GM21619 (cell line): Measurements from ENCODE around the gene CMIP.

Experiments
- ATAC-seq: cut with Tn5 transposase; IDR thresholded peaks from one replicate; pipeline ENCODE4 v1.9.1; 2021; ENCODE audit not compliant: unreplicated experiment

The CMIP gene

DNA sequence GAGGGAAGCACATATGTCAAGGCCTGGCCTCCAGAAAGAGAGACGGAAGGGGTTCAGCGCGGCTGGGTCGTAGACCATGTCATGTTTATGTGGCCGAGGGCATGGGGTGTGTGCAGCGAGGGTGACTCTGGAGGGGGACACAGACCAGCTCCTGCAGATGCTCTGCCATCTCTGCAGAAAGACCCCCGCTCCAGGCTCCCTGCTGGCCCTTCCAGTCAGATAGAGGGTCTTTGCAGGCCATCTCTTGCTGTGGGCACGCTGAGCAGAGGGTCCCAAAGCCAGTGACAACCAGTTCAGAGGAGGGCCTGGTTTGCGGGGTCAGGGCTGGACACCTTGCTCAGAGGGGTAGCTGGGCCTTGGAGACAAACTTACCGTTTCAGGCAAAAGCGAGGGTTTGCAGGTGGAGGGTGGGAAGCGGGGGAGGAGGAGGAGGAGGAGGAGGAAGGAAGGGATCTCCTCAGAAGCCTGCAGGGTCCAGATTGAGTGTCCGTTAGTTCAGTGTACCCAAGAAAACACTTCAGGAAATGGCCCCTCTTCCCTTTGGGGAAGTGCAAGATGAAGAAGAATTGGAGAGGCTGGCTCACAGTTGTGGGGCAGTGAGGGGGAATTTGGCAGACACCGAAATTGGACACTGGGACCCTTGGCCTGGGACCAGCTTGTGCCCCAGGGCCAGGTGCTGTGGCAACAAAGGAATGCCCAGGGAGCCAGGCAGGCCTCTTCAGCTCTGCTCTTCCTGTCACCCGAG is 102.8 kb downstream of the CMIP start:
- ATAC-seq = no peak

DNA sequence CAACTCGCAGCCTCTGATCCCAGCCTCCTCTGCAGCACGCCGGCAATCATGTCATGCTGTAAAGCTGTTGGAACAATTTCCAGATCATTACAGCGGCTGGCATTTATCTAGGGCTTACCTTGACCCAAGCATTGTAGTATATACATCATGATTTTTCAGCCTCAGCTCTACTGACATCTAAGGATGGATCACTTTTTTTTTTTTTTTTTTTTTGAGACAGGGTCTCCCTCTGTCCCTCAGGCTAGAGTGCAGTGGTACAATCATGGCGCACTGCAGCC is 103.3 kb downstream of the CMIP start:
- no peak for ATAC-seq

DNA sequence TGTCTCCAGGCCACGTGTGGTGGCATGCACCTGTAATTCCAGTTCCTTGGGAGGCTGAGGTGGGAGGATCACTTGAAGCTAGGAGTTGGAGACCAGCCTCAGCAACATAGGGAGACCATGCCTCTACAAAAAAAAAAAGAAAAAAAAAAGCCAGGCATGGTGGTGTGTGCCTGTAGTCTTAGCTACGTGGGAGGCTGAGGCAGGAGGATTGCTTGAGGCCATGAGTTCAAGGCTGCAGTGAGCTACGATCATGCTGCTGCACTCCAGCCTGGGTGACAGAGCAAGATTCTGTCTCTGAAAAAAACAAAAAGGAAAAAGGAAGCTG is 103.9 kb downstream of the CMIP start:
- no peak for ATAC-seq

DNA sequence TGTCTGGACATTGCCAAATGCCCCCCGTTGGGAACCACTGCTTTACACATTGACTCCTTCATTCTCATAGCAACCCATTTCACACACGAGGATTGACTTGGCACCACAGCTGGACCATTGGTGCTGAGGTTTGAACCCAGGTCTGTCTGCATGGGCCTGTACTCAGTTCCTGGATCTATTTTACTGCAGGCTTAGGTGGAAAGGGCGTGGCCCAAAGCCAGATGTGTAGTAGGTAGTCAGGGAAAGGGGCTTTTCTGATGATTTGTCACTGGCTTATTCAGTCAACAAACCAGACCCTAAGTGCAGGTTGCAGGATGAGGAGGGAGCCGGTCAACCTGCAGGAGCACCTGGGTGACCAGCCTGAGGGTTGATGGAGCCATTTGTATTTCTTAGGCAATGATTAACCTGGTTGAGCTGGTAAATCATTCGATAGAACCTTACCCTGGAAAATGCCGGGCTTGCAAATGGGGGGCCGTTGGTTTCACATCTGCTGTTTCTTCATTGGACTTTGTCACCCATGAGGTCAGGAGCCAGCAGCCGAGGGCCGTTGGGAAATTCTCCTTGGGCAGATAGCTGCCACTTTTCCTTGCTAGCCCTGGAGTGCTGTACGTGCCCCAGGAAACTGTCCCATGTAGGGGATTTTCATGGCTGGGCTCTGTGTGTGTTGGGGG is 104.4 kb downstream of the CMIP start:
- ATAC-seq = no peak

DNA sequence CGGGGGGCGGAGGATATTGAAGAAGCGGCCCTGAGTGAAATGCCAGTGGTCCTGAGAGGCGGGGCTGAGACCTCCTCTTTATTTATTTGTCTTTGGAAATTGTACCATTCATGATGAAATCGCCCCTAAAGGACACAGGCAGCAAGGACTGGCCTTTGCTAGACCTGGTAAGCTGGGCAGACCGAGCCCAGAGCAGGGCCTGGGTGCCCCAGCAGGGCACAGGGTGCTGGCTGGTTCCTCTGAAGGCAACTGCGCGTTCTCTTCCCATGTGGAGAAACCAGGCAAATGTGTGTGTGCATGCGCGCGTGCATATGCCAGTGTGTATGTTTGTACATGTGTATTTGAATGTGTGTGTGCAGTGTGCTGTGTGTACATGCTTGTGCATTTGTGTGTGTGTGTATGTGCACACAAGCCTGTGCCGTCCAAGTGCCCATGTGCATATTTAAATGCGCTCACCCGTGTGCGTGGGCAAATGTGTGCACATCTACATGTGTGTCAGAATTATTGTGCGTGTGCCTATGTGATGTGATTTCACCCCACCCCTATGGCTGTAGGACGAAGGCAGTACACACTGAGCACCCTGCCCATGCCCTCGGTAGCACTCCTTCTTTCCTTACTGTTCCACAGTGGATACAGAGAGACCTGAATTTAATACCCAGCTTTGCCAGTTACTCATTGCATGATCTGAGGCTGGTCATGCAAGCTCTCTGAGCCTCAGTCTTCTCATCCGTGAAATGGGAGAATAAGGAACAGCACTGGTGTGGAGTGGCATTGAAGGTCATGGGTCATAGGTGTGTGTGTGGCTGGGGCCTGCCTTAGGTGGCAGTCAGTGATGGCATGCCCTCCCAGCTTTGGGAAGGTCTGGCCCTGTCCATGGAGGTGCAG is 105.2 kb downstream of the CMIP start:
- no peak for ATAC-seq

DNA sequence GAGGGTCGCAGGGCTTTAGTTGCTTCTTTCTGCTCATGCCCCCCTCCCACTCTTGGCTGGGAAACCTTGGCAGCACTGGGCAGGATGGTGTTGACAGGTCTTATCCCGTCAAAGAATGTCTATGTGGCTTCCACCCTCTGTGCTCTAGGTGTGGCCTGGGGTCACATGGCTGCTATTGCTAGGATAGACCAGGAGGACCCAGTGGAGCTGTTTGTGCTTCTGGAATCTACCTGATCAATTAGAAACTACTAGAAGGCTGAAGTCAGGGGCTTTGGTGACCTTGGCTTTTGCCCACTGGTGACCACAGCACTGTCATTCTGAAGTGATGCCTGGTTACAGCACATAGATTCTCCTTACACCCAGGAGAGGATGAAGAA is 105.8 kb downstream of the CMIP start:
- ATAC-seq = no peak

DNA sequence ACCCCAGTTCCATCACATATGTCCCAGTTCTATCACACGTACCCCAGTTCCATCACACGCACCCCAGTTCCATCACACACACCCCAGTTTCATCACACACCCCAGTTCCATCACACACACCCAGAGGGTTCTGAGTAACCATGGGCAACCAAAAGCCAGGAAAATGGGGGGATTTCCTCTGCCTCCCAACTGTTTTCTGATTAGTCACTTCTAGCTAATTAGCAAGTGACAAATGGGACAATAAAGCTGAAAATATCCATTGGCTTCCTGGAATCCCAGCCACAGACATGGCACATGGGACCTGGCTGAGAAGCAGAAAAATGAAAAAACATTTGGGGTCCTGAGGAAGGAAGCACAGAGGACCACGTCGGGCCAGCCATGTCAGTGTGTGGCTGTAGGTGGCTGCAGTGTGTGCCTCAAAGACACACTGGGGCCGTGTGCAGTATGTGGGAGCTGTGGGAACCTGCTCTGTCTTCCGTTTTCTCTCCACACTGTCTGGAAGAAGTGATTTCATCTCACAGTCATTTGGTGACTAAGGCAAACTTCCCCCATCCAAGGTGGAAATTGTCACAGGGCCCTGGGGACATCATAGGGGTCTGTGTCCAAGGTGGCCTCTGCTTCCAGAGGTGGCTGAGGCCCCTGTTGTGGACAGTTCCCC is 106.7 kb downstream of the CMIP start:
- no peak for ATAC-seq

DNA sequence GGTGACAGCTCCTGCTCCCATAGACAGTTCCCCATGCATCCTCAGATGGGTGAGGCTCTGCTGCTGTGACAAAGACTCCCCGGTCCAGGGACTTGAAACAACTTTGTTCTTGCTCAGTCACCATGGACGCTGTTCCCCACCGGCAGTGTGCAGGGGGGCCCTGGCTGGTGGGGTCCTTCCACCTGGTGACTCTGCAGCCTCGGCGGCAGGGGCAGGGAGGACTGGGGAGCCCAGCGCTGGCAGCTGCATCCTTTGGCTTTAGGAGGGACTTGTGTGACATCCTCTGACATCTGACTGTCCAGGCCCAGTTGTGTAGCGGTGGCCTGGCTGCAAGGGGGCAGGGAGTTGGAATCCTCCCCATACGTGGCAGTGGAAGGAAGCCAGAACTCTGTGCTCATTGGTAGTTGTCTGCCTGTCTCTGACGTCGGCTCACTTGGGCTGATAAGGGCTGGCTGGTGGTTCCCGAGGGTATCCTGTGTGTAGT is 107.3 kb downstream of the CMIP start:
- ATAC-seq = no peak

DNA sequence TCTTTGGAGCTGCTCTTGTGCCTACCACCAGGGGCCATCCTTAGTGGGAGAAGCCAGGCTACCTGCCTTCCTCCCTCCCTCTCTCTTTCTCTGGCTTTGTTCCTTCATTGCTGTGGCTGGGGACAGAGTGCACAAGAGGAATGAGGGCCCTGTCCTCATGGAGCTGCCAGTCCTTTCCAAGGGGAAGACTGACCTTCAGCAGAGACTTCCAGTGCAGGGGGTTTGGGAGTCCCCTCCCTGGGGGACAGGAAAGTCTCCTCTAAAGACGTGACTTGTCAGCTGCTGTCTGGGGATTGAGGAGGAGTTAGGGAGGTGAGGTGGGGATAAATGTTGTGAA is 108.1 kb downstream of the CMIP start:
- no peak for ATAC-seq

DNA sequence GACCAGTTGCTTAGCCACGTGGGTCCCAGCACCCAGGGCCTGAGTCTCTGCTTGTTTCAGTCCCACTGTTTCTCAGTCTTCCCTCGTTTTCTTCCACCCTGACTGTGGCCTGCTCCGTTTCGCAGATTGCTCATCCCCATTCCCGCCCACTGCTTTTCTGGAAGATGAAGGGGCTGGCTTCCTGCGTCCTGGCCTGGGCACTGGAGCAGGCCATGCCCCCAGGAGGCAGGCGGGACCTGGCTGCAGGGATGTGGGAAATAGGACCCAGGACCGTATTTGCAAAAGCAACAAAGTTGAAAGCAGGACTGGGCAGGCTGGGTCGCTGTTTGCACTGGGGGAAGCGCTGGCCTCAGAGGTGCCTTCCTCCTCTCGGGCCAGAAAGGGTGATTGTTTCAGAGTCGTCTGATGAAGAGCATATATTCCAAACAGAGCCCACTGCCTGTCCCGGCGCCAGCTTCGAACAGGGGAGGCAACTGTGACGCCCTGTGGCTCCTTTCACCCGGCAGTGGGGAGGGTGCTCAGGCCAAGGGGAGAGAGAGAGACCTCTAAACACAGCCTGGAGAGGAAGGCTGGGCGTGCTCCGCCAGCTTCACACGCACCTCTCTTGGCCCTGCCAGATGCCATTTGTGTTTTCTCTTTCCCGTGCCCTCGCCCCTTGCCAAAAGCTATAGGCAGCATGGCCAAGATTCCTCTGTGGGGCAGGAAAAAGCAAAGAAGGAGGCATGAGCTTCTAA is 108.6 kb downstream of the CMIP start:
- ATAC-seq = no peak

DNA sequence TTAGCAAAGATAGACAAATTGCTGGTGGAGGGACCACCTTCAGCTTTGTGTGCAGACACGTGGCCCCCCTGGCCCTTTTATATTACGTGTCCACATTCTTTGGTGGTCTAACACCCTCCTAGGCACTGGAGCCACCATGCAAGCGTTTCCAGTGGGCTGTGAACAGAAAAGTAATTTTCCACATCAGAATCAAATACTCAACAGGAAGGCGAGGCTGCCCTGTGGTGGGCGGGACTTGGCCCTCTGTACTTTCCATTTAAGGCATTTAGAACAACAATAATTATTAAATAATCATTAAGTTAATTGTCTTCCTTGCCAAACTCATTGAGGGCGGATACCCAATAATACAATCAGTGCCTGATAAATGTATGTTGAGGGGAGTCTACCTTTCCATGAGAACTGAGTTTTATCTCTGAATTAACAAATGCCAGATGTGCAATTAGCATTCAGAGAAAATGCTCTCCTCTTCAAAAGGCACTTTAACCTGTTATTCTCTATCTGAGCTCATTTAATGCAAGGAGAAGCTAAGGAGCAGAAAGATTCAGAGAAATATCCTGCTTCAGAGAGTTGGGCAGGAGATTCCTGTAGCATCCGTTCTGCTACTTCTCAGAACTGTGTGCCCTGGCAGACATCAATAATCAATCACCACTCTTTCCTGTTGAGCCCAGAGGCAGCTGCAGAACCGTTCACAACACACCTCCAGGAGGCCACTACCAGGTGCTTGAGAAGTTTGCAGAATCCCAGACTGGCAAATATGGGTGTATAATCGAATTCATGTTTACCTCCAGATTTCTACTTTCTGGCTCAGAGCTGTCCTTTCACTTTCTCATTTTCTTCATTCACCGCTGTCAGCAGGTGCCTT is 109.4 kb downstream of the CMIP start:
- no peak for ATAC-seq

DNA sequence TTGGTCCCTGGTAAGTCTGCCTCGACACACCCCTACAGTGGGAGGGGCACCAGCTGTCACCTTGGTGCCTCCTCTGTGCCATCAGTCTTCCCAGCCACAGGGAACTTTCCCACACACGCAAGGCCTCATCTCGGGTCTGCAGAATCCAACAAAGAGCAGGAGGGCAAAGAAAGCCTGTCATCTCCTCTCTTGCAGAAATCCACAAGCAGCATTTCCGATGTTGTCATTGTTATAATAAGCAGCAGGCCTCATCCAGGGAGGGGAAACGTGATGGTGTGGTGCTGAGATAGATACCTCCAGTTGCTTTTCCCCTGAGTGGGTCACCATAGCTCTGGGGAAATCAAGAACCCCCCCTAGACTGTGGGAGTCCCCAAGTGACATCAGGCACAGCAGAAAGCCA is 110.4 kb downstream of the CMIP start:
- ATAC-seq = no peak

DNA sequence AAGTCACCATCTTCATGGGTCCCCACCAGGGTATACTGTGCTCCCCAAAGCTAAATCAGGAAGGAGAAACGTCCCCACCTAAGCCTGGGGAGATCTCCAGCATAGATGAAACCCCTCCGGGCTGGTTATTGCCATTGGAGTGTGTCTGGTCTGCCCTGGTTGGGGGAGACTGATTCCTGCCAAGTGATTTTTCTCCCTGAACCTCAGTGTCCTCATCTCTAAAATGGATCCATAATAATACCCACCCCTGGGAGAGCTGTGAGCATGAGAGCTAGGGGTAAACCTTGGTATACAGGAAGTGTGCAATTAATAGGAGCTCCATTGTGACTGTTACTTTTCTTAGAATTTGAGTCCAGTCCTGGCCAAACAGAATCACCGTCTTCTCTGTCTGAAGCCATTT is 111.1 kb downstream of the CMIP start:
- ATAC-seq = no peak

DNA sequence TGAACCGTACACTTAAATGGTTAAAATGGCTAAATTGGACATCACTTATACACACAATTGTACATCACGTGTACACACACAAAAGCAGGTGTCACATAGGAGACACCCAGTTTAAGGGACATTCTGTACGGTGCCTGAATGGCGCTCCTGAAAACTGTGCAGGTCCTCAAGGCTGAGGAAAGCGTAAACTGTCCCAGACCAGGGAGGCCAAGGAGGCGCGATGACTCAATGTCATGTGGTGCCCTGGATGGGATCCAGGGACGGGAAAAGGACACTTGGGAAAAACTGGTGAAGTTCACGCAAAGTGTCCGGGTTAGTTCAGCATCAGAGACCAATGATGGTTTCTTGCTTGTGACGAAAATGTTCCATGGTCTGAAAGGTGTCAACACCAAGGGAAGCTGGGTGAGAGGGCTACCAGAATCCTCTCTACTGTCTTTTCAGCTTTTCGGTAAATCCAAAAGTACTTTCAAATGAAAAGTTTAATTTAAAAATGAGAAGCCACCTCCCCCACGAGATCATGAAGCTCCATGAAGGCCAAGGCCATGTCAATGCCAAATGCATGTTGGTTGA is 112.2 kb downstream of the CMIP start:
- ATAC-seq = no peak

DNA sequence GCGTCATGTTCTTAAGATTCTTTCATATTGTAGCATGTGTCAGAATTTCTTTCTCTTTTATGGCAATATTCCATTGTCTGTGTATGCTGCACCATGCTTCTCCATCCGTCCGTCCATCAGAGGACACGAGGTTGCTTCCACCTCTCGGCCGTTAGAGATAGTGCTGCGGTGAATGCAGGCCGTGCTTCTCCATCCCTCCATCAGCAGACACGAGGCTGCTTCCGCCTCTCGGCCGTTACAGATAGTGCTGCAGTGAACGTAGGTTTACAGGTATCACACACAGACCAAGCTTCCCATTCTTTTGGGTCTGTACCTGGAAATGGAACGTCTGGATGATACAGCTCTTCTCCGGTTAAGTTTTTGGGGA is 113.5 kb downstream of the CMIP start:
- ATAC-seq = no peak

DNA sequence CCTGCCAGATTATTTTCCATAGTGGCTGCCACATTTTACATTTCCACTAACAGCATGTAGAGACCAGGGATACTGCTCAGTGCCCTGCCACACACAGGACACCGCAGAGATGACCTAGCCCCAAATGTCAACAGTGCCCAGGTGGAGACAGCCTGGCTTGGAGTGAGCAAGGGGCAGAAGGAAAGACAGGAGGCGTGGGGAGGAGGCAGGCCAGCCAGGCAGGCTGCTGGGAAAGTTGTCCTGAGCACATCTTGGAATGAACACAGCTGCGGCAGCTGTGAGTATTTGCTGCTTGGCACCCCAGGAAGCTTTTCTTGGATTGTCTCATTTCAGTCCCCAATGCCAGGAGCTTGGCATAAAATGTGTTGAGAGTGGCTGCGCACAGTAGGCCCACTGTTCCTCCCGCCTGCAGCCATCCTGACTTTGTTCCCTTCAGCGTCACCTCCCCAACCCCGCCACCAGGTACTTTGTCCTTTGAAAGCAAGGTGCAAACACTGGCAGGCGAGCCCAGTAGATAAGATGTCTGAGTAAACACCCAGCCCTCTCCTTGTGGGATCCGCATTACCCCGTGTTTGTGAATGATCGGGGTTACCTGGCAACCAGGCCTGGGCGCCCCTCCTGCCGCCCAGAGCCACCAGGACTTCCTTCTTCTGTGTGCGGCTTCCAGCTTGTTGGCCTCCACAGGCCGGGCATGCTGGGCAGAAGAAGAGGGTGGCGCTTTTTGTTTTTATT is 114.0 kb downstream of the CMIP start:
- ATAC-seq = no peak

DNA sequence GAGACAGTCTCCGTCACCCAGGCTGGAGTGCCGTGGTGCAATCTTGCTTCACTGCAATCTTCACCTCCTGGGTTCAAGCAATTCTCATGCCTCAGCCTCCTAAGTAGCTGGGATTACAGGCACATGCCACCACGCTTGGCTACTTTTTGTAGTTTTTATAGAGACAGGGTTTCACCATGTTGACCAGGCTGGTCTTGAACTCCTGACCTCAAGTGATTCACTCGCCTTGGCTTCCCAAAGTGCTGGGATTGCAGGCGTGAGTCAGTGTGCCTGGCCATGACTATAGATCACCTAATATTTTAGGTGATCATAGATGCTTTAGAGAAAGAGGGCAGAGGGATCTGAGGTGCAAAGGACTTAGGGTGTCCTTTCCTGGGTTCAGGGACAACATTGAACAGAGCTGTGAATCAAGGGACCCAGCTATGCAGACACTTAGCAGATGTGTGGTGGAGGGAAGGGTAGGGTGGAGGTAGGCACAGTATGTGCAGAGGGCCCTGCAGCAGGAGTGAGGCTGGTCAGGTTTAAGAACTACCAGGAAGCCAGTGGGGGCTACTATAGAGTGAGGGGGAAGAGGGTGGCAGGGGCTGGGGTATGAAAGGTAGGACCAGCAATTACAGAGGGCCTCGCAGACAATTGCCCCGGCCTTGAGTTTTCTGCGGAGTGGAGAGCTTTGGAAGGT is 116.5 kb downstream of the CMIP start:
- ATAC-seq = no peak

DNA sequence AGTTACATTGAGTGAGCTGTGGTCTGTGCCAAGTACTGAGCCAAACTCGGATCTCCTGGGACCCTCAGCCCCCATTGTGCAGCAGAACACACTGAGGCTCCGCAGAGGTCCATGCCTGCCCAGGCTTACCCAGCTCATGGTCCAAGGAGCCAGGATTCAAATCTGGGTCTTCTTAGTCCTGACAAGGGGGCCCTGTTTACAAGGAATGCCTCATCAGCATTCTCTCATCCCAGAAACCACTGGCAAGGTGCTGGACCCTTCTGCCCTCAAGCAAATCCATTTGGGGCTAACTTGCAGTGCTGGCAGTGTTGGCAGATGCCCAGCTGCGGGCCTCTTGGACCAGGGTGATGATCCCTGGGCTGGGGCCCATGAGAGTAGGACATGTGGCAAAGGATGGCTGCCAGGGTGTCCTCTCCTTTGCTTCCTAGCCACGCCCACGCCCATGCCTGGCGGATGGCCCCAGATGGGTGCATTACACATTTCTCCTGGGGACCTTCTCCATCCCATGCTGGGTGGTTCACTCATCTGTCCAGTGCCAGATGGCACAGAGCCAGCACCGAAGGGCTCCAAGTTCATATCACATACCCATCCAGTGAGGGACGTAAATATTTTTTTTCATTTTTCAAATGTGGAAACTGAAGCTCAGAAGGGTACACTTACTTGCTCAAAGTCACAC is 117.7 kb downstream of the CMIP start:
- no peak for ATAC-seq
